ENCODE results near the gene KCNAB3. TPM values are rescaled to one million over a fixed set of nuclear protein-coding genes. Genes with fewer than 3 reads are reported as not detected.
"Not testable (repeated sequence)": the region's sequence is repeated elsewhere in the genome, so short reads cannot be mapped to it uniquely, and the experiment has no call there.

Gene KCNAB3
- total RNA-seq, 1 donor from 2014 or later = 1.6 TPM

DNA sequence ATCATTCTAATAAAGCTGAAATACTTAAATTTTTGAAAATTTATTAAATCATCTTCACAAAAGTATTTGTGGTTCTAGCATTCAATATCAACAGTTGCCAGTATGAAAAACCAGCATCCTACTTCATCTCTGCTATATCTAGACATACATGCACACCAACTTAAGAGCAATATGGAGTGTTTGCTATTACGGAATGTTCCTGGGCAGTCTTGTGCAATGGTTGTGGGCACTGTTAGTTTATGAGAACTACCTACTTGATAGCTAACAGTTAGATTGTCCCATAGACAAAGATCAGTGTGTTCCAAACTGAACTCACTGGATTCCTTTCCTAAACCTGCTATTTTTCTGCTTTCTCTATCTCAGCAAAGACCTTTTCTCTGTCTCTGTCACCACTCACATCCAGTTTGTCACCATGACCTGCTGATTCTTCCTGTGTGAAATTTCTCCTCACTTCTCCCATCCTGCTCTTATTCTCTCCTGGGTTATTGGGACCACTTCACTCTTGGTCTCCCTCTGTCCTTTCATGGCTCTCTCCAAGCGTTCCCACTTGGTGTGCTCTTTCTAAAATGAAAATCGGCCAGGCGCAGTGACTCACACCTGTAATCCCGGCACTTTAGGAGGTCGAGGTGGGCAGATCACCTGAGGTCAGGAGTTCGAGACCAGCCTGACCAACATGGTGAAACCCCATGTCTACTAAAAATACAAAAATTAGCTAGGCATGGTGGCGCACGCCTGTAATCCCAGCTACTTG, 30.0 kb upstream of the KCNAB3 start:
- peaks cover 3% of the 10 kb centered on the region for H3K27me3 Mint-ChIP-seq (ENCODE audit: unreplicated experiment)
- peaks cover 8% of the 10 kb centered on the region for H3K4me1 Mint-ChIP-seq (ENCODE audit: unreplicated experiment)
- no peak overlapping the region for H3K4me3 Mint-ChIP-seq (ENCODE audit: unreplicated experiment)
- H3K9me3 Mint-ChIP-seq (ENCODE audit: unreplicated experiment) = no peaks in the 10 kb centered on the region
- no peaks in the 10 kb centered on the region for H3K36me3 Mint-ChIP-seq (ENCODE audit: low read depth, unreplicated experiment)
- TF ChIP-seq CTCF (IDR thresholded peaks at IDR 0.05; ENCODE audit: unreplicated experiment) = no peak
- H3K27ac Mint-ChIP-seq (ENCODE audit: unreplicated experiment) = no peak overlapping the region
- no peak for DNase-seq (ENCODE audit: low spot score)

DNA sequence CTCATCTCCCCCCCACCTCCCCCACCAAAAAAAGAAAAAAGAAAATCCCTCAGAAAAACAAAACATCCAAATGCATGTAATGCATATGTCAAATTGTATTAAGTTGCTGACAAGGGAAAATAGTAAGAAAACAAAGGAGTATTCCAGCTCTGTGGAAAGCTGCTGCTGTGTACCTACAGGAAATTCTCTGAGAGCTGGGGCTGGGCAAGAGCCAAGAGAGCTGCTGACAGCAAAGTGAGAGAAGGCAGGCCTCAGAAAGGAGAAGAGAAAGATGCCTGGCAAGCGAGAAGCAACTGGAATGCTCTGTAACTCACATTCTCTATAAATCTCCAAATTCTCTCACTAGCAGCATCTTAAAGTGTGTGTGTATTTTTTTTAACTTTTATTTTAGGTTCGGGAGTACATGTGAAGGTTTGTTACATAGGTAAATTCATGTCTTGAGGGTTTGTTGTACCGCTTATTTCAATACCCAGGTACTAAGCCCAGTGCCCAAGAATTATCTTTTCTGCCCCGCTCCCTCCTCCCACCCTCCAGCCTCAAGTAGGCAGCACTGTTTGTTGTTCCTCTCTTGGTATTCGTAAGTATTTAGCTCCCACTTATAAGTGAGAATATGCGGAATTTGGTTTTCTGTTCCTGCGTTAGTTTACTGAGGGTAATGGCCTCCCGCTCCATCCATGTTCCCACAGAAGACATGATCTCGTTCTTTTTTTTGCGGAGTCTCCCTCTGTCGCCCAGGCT, 26.7 kb upstream of the KCNAB3 start:
- no peak for DNase-seq (ENCODE audit: low spot score)
- Mint-ChIP-seq H3K4me3 (ENCODE audit: unreplicated experiment) (no peak overlapping the region), H3K27ac (ENCODE audit: unreplicated experiment) (no peak overlapping the region), H3K4me1 (ENCODE audit: unreplicated experiment) (peaks cover 8% of the 10 kb centered on the region), H3K36me3 (ENCODE audit: low read depth, unreplicated experiment) (peaks cover 1% of the 10 kb centered on the region), H3K27me3 (ENCODE audit: unreplicated experiment) (peaks cover 1% of the 10 kb centered on the region), H3K9me3 (ENCODE audit: unreplicated experiment) (no peaks in the 10 kb centered on the region)
- no peak for TF ChIP-seq CTCF (IDR thresholded peaks at IDR 0.05; ENCODE audit: unreplicated experiment)

- Mint-ChIP-seq H3K9me3 (ENCODE audit: unreplicated experiment) (no peaks in the 10 kb centered on the region), H3K27ac (ENCODE audit: unreplicated experiment) (no peak overlapping the region), H3K27me3 (ENCODE audit: unreplicated experiment) (peaks cover 1% of the 10 kb centered on the region), H3K4me1 (ENCODE audit: unreplicated experiment) (peaks cover 6% of the 10 kb centered on the region), H3K36me3 (ENCODE audit: low read depth, unreplicated experiment) (peaks cover 3% of the 10 kb centered on the region), H3K4me3 (ENCODE audit: unreplicated experiment) (no peak overlapping the region)
- DNase-seq (ENCODE audit: low spot score) = no peak
- TF ChIP-seq CTCF (IDR thresholded peaks at IDR 0.05; ENCODE audit: unreplicated experiment) = no peak
Observed at GRCh38 chr17:7955414-7956227, 26.0 kb upstream of the KCNAB3 start.

DNA sequence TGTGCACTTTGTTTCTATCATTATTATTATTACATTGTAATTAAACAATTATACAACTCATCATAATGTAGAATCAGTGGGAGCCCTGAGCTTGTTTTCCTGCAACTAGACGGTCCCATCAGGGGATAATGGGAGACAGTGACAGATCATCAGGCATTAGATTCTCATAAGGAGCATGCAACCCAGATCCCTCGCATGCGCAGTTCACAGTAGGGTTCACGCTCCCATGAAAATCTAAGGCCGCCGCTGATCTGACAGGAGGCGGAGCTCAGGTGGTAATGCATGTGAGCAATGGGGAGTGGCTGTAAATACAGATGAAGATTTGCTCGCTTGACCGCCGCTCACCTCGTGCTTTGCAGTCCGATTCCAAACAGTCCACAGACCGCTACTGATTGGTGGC, 23.6 kb upstream of the KCNAB3 start:
- not testable (repeated sequence) for DNase-seq (ENCODE audit: low spot score); H3K4me3 Mint-ChIP-seq (ENCODE audit: unreplicated experiment); H3K4me1 Mint-ChIP-seq (ENCODE audit: unreplicated experiment); H3K27ac Mint-ChIP-seq (ENCODE audit: unreplicated experiment); H3K9me3 Mint-ChIP-seq (ENCODE audit: unreplicated experiment); H3K27me3 Mint-ChIP-seq (ENCODE audit: unreplicated experiment)
- peaks cover 22% of the 10 kb centered on the region for H3K36me3 Mint-ChIP-seq (ENCODE audit: low read depth, unreplicated experiment)

DNA sequence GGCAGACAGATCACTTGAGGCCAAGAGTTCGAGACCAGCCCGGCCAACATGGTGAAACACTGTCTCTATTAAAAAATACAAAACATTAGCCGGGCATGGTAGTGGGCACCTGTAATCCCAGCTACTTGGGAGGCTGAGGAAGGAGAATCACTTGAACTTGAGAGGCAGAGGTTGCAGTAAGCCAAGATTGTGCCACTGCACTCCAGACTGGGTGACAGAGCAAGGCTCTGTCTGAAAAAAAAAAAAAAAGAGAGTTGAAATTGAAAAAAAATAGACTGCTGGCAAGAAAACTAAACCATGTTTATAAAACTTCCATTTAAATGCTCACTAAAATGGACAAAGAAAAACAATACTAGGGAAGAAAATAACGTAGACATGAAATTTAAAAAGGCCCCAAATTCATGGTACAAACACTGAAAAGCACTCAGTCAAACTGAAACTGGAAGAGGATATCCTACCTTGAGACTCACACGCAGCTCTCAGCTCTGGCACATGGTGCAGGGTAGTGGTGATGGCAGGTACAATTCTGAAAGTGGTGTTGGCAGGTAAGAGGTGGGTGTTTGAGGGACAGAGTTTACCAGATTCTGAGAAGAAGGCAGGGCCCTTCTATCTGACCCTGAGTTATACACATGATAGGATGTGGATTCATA, 21.6 kb upstream of the KCNAB3 start:
- peaks cover 38% of the 10 kb centered on the region for H3K36me3 Mint-ChIP-seq (ENCODE audit: low read depth, unreplicated experiment)
- no peak for DNase-seq (ENCODE audit: low spot score)
- no peaks in the 10 kb centered on the region for H3K27me3 Mint-ChIP-seq (ENCODE audit: unreplicated experiment)
- H3K27ac Mint-ChIP-seq (ENCODE audit: unreplicated experiment) = no peak overlapping the region
- TF ChIP-seq CTCF (IDR thresholded peaks at IDR 0.05; ENCODE audit: unreplicated experiment) = no peak
- H3K9me3 Mint-ChIP-seq (ENCODE audit: unreplicated experiment) = no peaks in the 10 kb centered on the region
- H3K4me3 Mint-ChIP-seq (ENCODE audit: unreplicated experiment) = peak overlapping the region; percentile 16
- H3K4me1 Mint-ChIP-seq (ENCODE audit: unreplicated experiment) = no peaks in the 10 kb centered on the region
